GM21526 (cell line): Measurements from ENCODE around the gene SH3TC1.

Experiments used
- ATAC-seq: cut with Tn5 transposase; IDR thresholded peaks from one replicate; pipeline ENCODE4 v1.9.1; 2021; ENCODE audit warnings: moderate library complexity; ENCODE audit not compliant: unreplicated experiment, low FRiP score

SH3TC1 gene

GRCh38 chr4:8163436-8164193, 35.5 kb upstream of the SH3TC1 start:
- ATAC-seq = no peak

DNA sequence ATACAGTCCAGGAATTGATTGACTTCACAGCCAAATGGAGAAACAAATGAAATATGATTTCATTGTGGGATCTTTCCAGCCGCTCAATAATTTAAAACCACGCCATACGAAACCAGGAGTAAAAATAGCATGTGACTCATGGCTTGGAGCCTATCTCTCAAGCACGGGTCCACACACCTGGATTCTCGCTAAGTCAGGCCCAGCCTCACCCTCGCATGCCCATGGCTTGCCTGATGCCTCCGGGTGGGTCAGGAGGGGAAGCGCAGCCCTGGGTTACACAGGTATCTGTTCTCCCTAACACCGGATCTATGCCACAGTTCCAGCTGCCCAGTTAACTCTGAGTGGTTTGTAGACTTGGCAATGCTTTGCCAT, 34.9 kb upstream of the SH3TC1 start:
- no peak for ATAC-seq

DNA sequence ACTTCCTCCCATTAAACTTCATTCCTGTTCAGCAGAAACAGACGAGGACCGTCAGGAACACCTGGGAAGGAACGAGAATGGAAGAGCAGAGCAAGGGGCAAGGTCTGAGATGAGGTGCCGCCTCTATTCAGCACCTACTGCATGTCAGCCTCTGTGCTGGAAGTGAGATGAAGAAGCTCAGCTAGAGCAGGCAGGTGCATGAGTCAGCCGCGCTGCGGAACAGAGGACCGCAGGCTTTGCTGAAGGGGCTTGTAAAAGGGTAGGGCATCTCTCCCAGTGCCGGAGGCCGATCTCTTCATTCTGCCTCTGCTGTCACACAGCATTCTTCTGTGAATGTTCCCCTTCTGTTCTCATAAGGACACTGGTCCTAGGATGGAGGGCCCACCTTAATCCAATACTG, 34.4 kb upstream of the SH3TC1 start:
- no peak for ATAC-seq

- no peak for ATAC-seq
Measured at GRCh38 chr4:8165374-8165896, 33.7 kb upstream of the SH3TC1 start.

- no peak for ATAC-seq
Measured at GRCh38 chr4:8167291-8167690, 31.8 kb upstream of the SH3TC1 start.

DNA sequence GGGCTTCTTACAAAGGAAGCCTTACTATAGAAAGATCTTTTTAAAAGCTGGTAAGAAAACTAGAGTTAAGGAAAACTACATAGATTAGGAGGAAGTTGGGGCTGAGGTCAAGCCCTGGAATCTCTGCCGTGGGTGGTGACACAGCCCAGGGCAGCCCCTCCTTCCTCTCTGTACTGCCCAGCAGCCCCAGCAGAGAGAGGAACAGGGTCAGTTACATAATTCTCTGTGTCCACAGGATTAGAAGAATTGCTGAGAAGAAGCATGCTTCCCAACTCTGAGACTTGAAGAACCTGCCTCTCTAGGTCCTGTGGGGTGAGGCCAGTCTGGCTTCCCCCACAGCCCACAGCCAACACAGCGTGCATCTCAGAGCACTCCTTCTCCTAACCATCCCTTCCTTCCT, 31.3 kb upstream of the SH3TC1 start:
- no peak for ATAC-seq

GRCh38 chr4:8168232-8168631, 30.9 kb upstream of the SH3TC1 start:
- no peak for ATAC-seq

DNA sequence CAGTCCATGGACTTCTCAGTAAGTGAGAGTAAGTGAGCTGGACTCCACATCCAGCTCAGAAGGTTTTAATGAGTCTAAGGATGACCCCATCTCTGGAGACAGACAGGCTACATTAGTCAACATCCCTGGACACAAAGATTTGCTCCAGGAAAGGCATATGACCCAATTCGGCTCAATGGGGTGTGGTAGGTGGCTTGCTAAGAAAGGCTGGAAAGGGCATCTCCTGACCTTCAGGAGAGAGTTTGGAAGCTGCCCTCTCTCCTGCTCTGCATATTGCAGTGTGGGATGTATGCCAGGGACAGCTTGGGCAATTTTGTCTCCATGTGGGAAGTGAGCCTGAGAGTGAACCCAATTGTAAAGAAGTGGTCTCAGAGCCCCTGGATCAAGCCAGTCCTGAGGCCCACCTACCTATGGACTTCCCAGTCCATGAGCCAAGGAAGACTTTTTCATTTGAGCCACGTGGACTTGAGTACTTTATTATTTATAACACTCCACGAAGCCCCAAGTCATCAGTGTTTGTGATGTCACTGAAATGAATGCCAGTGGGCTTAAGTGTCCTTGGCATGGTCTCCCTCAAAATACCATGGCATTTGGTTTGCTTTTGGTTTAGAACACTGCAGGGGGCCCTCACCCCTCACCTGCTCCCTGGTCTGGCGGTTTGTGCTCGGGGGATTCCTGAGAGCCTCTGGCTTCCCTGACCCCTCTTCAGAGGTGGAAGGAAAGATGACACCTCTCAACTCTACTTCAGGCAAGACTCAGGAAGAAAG, 30.1 kb upstream of the SH3TC1 start:
- no peak for ATAC-seq

GRCh38 chr4:8169763-8170162, 29.3 kb upstream of the SH3TC1 start:
- no peak for ATAC-seq

GRCh38 chr4:8170341-8170740, 28.7 kb upstream of the SH3TC1 start:
- ATAC-seq = no peak

GRCh38 chr4:8171266-8171665, 27.8 kb upstream of the SH3TC1 start:
- no peak for ATAC-seq

DNA sequence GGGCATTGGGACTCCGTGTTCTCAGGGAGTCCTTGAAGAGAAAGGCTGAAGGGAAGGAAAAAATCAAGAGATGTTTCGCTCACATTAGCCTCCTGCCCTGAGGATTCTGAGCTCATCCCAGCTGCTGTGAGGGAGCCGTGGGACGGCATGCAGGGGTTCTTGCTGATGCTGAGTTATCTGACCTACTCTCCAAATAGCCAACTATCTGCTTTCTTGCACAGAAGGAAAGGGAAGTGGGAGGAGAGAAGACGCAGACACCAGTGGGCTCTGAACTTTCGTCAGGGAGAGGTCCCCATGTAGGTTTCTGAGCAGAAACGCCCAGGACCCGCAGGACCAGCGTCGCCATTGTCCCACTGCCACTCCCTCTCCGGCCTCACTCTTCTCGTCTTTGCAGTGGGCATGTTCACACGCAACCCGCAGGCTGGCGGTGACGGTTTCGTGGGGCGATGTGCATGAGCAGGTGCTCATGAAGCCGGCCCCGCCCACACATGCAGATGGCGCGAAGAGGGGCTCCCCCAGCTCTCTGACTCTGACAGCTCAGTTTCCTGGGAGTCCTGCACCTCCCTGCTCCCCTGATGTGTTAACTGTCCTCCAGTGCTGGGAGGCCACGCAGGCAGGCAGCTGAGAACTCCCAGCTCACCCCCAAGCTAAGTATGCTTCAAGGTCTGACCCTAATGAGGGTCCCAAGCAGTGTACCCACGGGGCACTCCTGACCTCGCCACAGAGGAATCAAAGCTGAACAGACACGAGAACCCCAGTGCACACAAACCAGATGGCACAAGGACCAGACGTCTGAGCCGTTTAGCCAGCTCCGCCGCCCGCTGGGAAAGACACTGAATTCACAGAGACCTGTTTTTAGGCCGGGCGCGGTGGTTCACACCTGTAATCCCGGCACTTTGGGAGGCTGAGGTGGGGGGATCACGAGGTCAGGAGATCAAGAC, 26.8 kb upstream of the SH3TC1 start:
- ATAC-seq = peak; percentile 75

DNA sequence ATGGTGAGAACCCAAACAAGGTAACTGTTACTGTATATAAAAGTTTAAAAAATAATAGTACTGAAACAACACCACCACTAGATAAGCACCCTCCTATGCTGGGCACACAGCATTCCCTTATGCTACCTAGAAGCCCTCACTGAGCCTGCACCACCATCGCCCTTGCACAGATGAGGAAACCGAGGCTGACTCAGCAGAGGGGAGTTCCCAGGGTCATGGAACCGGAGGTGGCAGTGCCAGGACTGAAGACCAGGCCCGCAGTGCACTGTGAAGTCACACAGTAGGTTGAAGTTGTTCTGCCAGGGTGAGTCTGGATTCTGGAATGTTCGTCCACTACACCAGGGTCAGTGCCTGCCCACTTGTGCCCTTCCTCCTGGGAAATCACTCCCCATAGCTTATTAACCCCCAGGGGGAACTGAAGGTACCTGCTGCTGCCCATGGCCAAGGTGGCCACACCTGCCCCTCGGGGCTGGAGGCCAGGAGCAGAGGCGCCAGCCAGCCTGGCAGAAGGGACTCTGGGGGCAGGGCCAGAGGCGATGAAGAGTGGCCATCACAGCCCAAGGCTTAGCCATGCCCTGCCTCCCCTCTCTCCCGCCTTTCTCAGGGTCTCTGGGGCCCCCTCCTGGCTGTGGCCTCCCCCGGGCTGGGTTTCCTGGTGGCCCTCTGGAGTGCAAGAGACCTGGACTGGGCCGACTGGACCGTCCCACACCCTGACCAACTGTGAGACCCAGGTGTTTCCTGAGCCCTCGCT, 25.4 kb upstream of the SH3TC1 start:
- no peak for ATAC-seq

- no peak for ATAC-seq
Measured at GRCh38 chr4:8174970-8175369, 24.1 kb upstream of the SH3TC1 start.

DNA sequence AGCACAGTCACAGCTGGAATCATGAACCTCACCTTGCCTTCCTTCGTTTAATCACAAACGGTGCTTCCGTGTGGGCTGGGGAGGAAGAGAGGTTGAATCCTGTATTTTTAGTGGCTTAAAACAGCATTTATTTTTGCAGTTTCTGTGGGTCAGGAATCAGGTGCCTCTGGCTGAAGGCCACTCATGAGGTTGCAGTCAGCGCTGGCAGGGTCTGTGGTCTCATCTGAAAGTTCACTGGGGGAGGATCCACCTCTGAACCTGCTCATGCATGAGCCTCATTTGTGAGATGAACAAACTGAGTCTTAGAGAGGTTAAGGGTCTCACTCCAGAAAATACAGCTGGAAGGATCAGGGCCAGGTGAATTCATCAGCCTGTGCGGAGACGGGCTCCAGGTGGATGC, 23.4 kb upstream of the SH3TC1 start:
- no peak for ATAC-seq

GRCh38 chr4:8176547-8177399, 22.3 kb upstream of the SH3TC1 start:
- ATAC-seq = peak; percentile 55

- no peak for ATAC-seq
Measured at GRCh38 chr4:8177552-8177951, 21.5 kb upstream of the SH3TC1 start.

DNA sequence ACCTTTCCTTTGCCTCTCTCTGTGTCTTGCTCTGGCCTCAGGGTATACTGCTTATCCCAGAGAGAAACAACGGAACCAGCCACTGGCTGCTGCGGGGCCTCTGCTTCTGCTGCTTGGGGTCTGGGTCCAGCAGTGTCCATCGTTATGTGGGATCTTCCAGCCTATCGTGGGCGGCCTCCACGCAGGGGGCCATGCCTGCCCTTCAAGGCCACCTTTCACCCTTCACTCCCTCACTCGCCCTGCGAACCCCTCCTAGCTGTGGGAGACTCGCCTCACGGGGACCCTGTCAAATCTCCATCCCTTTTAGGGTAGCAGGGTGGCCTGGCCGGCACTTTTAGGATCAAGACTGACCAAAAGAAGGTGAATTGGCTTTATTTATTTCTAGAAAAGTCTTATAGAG, 21.1 kb upstream of the SH3TC1 start:
- ATAC-seq = no peak

GRCh38 chr4:8179074-8179473, 20.0 kb upstream of the SH3TC1 start:
- no peak for ATAC-seq
